NCI-H2227 (cell line): ENCODE results near the gene PF4V1.

Experiments used
- DNase-seq: peaks from one replicate; lab custom pipeline; 2025; ENCODE audit not compliant: unreplicated experiment; lab: John Stamatoyannopoulos, UW

The PF4V1 gene

GRCh38 chr4:73902038-73902637, 49.0 kb downstream of the PF4V1 start:
- DNase-seq, result no peak

DNA sequence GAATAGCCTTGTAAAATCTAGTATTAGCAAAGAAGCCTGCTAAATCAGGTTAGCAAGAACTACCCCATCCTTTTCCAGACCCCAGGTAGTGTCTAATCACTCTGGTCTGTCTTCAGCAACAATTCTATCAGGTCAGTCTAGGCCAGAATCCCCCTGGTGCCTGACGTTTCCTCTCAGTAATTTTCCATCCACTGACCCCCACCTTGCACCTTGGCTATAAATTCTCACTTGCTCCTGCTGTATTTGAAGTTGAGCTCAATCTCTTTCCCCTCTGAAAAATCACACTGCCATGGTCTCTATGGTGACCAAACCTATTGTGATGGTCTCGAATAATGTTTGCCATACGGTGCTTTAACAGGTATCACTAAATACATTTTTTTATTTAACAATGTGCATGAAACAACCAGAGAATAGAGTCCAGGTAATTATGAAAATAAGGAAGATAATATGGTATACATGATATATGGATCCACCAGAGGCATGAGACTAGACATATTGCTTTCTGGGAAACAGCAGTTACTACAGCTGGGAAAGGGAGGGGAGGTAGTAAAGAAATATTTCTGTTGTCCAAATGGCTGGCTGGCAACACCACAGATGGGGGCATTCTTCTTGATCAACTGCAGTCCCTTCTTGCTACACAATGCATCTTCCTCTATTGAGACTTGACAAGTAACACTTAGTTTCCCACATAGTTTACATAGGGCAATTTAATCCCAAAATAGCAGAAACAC, 49.9 kb downstream of the PF4V1 start:
- DNase-seq, result no peak
